WTC11 (cell line): ENCODE data around the gene TPGS1. TPM values are rescaled to one million over a fixed set of nuclear protein-coding genes. Genes with fewer than 3 reads are reported as not detected.

Experiments
- ATAC-seq: fragments of 200-7000 bp; cut with Tn5 transposase; 2 replicates; pipeline ENCODE4 v1.10.0; 2021; ENCODE audit warnings: mild to moderate bottlenecking, moderate library complexity
- CTCF ChIA-PET: fragments of 300-600 bp; sonication (Branson Sonifier 250); formaldehyde crosslinking; loops from one replicate; lab custom pipeline; 2021; ENCODE audit warnings: antibody characterized with exemption; lab: Charles Lee
- POLR2A ChIA-PET: fragments of 350-600 bp; sonication (Branson Sonifier 250); formaldehyde crosslinking; loops from one replicate; lab custom pipeline; 2021; ENCODE audit warnings: antibody characterized with exemption; lab: Charles Lee
- DNase-seq: peaks from one replicate; pipeline ENCODE4 v3.0.0; 2021; ENCODE audit warnings: low spot score
- H3K27ac Mint-ChIP-seq: 2 replicates; pipeline ENCODE4 v1.8.0; 2021; ENCODE audit warnings: mixed read lengths
- H3K27me3 Mint-ChIP-seq: 2 replicates; pipeline ENCODE4 v1.8.0; 2021; ENCODE audit warnings: low read depth, mild to moderate bottlenecking, moderate library complexity, mixed read lengths
- H3K36me3 Mint-ChIP-seq: 2 replicates; pipeline ENCODE4 v1.8.0; 2021; ENCODE audit warnings: mixed read lengths
- H3K4me1 Mint-ChIP-seq: 2 replicates; pipeline ENCODE4 v1.8.0; 2022; ENCODE audit warnings: mixed read lengths
- H3K4me3 Mint-ChIP-seq: 2 replicates; pipeline ENCODE4 v1.8.0; 2021; ENCODE audit warnings: mild to moderate bottlenecking, moderate library complexity, mixed read lengths
- H3K9me3 Mint-ChIP-seq: 2 replicates; pipeline ENCODE4 v1.8.0; 2021; ENCODE audit warnings: mixed read lengths
- AR ChIP-seq: fragments of 250-450 bp; sonication (Bioruptor Pico); IDR thresholded peaks from 2 replicates; pipeline ENCODE4 v1.9.0; 2021; ENCODE audit warnings: mild to moderate bottlenecking
- ATF2 ChIP-seq: sonication (generic); formaldehyde crosslinking; IDR thresholded peaks from 2 replicates; pipeline ENCODE4 v1.8.1; 2022; ENCODE audit warnings: low read depth, missing genetic modification reagents, borderline replicate concordance
- FOXK1 ChIP-seq: sonication (generic); formaldehyde crosslinking; IDR thresholded peaks from 2 replicates; pipeline ENCODE4 v1.8.0; 2022; ENCODE audit warnings: mild to moderate bottlenecking, moderate library complexity, missing genetic modification reagents
- JAZF1 ChIP-seq: fragments of 250-450 bp; sonication (Bioruptor Pico); IDR thresholded peaks from 2 replicates; pipeline ENCODE4 v1.9.0; 2021; ENCODE audit warnings: moderate library complexity, mild to moderate bottlenecking, inconsistent platforms
- KAT7 ChIP-seq: sonication (generic); formaldehyde crosslinking; IDR thresholded peaks from 2 replicates; pipeline ENCODE4 v1.8.1; 2023; ENCODE audit warnings: missing genetic modification reagents, mild to moderate bottlenecking, borderline replicate concordance
- NFATC4 ChIP-seq: fragments of 250-450 bp; sonication (Bioruptor Pico); IDR thresholded peaks from 2 replicates; pipeline ENCODE4 v1.9.0; 2021; ENCODE audit warnings: mild to moderate bottlenecking
- NFE2L1 ChIP-seq: sonication (generic); formaldehyde crosslinking; IDR thresholded peaks from 2 replicates; pipeline ENCODE4 v1.8.1; 2023; ENCODE audit warnings: missing genetic modification reagents
- NR1H2 ChIP-seq: sonication (generic); formaldehyde crosslinking; IDR thresholded peaks from 2 replicates; pipeline ENCODE4 v1.9.0; 2021; ENCODE audit warnings: mild to moderate bottlenecking, moderate library complexity, missing genetic modification reagents
- SMAD3 ChIP-seq: sonication (generic); formaldehyde crosslinking; IDR thresholded peaks from 2 replicates; pipeline ENCODE4 v1.8.0; 2022; ENCODE audit warnings: missing genetic modification reagents, mild to moderate bottlenecking, borderline replicate concordance
- TCF7 ChIP-seq: sonication (generic); formaldehyde crosslinking; IDR thresholded peaks from 2 replicates; pipeline ENCODE4 v1.8.0; 2022; ENCODE audit warnings: mild to moderate bottlenecking, low read depth, missing genetic modification reagents, moderate library complexity
- TEAD4 ChIP-seq: sonication (generic); formaldehyde crosslinking; IDR thresholded peaks from 2 replicates; pipeline ENCODE4 v1.8.0; 2022; ENCODE audit warnings: mild to moderate bottlenecking, missing genetic modification reagents
- USF2 ChIP-seq: sonication (generic); formaldehyde crosslinking; IDR thresholded peaks from 2 replicates; pipeline ENCODE4 v1.8.1; 2023; ENCODE audit warnings: mild to moderate bottlenecking, missing genetic modification reagents, moderate library complexity
- ZBTB43 ChIP-seq: sonication (generic); formaldehyde crosslinking; IDR thresholded peaks from 2 replicates; pipeline ENCODE4 v1.8.1; 2023; ENCODE audit warnings: mild to moderate bottlenecking, missing genetic modification reagents
- ZNF423 ChIP-seq: fragments of 250-450 bp; sonication (Bioruptor Pico); IDR thresholded peaks from 2 replicates; pipeline ENCODE4 v2.1.2; 2022; ENCODE audit warnings: mild to moderate bottlenecking, moderate library complexity
- ZNF425 ChIP-seq: fragments of 250-450 bp; sonication (Bioruptor Pico); conservative IDR thresholded peaks from 2 replicates; pipeline ENCODE4 v1.9.0; 2021; ENCODE audit warnings: mild to moderate bottlenecking
- total RNA-seq: library from RNA; stranded (reverse); gene quantifications from 3 replicates; pipeline ENCODE4 v1.2.3, GENCODE V29; 2021
- TF ChIP-seq, protein P1 (sequence below): sonication (generic); formaldehyde crosslinking; IDR thresholded peaks from 2 replicates; pipeline ENCODE4 v1.8.1; 2023; ENCODE audit warnings: mild to moderate bottlenecking, missing genetic modification reagents, moderate library complexity
- TF ChIP-seq, protein P2 (sequence below): sonication (generic); formaldehyde crosslinking; conservative IDR thresholded peaks from 2 replicates; pipeline ENCODE4 v1.8.1; 2022; ENCODE audit warnings: mild to moderate bottlenecking, missing genetic modification reagents
- TF ChIP-seq, protein P3 (sequence below): sonication (generic); formaldehyde crosslinking; IDR thresholded peaks from 2 replicates; pipeline ENCODE4 v1.8.0; 2022; ENCODE audit warnings: missing genetic modification reagents
- TF ChIP-seq, protein P4 (sequence below): fragments of 250-450 bp; sonication (Bioruptor Pico); IDR thresholded peaks from 2 replicates; pipeline ENCODE4 v2.1.2; 2022; ENCODE audit warnings: mild to moderate bottlenecking, moderate library complexity

TPGS1 gene
- total RNA-seq, 1 experiment from 2014 or later = 18.8 TPM

DNA sequence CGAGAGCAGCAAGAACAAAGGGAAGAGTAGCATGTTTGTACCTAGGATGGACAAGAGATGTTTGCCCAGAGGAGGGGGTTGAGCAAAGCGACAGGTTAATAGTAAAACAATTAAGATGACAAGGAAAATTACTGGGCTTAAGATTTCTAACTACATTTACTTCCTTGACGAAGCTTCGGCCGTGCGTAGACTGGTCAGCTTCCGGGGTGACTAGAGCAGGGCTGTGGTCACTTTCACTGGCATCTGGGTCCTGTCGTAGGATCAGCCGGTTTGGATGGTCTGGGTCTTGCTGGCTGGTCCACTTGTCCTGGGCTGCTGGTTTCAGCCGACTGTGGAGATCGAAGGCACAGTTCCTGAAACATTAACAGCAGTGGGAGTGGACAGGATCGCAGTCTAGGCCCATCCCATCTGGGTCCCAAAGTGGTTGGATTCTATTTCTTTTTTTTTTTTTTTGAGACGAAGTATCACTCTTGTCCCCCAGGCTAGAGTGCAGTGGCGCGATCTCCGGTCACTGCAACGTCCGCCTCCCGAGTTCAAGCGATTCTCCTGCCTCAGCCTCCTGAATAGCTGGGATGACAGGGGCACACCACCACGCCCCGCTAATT, 60.1 kb downstream of the TPGS1 start:
- no peak for TF ChIP-seq FOXK1
- TF ChIP-seq ZBTB43 (CRISPR knock-in tag) = no peak
- no peak for TF ChIP-seq NFE2L1
- TF ChIP-seq ZNF425 = no peak
- TF ChIP-seq, protein P1, sequence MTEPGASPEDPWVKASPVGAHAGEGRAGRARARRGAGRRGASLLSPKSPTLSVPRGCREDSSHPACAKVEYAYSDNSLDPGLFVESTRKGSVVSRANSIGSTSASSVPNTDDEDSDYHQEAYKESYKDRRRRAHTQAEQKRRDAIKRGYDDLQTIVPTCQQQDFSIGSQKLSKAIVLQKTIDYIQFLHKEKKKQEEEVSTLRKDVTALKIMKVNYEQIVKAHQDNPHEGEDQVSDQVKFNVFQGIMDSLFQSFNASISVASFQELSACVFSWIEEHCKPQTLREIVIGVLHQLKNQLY (CRISPR knock-in tag) = no peak
- no peak for TF ChIP-seq SMAD3 (CRISPR knock-in tag)
- TF ChIP-seq, protein P2, sequence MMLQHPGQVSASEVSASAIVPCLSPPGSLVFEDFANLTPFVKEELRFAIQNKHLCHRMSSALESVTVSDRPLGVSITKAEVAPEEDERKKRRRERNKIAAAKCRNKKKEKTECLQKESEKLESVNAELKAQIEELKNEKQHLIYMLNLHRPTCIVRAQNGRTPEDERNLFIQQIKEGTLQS (CRISPR knock-in tag) = no peak
- TF ChIP-seq NFATC4 = no peak
- no peak for TF ChIP-seq USF2 (CRISPR knock-in tag)
- no peak for TF ChIP-seq AR
- TF ChIP-seq ZNF423 (CRISPR knock-in tag) = no peak
- no peak for TF ChIP-seq KAT7
- TF ChIP-seq JAZF1 (CRISPR knock-in tag) = no peak
- no peak for TF ChIP-seq ATF2
- TF ChIP-seq, protein P3, sequence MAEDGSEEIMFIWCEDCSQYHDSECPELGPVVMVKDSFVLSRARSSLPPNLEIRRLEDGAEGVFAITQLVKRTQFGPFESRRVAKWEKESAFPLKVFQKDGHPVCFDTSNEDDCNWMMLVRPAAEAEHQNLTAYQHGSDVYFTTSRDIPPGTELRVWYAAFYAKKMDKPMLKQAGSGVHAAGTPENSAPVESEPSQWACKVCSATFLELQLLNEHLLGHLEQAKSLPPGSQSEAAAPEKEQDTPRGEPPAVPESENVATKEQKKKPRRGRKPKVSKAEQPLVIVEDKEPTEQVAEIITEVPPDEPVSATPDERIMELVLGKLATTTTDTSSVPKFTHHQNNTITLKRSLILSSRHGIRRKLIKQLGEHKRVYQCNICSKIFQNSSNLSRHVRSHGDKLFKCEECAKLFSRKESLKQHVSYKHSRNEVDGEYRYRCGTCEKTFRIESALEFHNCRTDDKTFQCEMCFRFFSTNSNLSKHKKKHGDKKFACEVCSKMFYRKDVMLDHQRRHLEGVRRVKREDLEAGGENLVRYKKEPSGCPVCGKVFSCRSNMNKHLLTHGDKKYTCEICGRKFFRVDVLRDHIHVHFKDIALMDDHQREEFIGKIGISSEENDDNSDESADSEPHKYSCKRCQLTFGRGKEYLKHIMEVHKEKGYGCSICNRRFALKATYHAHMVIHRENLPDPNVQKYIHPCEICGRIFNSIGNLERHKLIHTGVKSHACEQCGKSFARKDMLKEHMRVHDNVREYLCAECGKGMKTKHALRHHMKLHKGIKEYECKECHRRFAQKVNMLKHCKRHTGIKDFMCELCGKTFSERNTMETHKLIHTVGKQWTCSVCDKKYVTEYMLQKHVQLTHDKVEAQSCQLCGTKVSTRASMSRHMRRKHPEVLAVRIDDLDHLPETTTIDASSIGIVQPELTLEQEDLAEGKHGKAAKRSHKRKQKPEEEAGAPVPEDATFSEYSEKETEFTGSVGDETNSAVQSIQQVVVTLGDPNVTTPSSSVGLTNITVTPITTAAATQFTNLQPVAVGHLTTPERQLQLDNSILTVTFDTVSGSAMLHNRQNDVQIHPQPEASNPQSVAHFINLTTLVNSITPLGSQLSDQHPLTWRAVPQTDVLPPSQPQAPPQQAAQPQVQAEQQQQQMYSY (CRISPR knock-in tag) = no peak
- TF ChIP-seq NR1H2 (CRISPR knock-in tag) = no peak
- no peak for TF ChIP-seq TEAD4 (CRISPR knock-in tag)
- TF ChIP-seq, protein P4, sequence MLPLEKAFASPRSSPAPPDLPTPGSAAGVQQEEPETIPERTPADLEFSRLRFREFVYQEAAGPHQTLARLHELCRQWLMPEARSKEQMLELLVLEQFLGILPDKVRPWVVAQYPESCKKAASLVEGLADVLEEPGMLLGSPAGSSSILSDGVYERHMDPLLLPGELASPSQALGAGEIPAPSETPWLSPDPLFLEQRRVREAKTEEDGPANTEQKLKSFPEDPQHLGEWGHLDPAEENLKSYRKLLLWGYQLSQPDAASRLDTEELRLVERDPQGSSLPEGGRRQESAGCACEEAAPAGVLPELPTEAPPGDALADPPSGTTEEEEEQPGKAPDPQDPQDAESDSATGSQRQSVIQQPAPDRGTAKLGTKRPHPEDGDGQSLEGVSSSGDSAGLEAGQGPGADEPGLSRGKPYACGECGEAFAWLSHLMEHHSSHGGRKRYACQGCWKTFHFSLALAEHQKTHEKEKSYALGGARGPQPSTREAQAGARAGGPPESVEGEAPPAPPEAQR (CRISPR knock-in tag) = no peak
- no peak for TF ChIP-seq TCF7
- DNase-seq (no peak), ATAC-seq (no peak)
- POLR2A ChIA-PET = no interaction called here
- Mint-ChIP-seq H3K27ac (no peak overlapping the region), H3K27me3 (peaks cover 40% of the 10 kb centered on the region), H3K4me1 (peaks cover 16% of the 10 kb centered on the region), H3K4me3 (no peak overlapping the region), H3K9me3 (peaks cover 2% of the 10 kb centered on the region), H3K36me3 (peaks cover 16% of the 10 kb centered on the region)
- CTCF ChIA-PET = interaction anchor here (1.1 kb wide), 1 partner anchor 12 kb away, joined by 3 read pairs; no protein-coding TSS in a partner anchor
